ENCODE results near the gene MAPRE2.

GRCh38 chr18:35061804-35062203, 20.6 kb downstream of the MAPRE2 start:
- TF ChIP-seq CTCF (conservative IDR thresholded peaks at IDR 0.05; ENCODE audit: low read depth, low read length) (no peak), EZH2 (IDR thresholded peaks at IDR 0.05; ENCODE audit: borderline replicate concordance, low read depth, low read length, poor library complexity, severe bottlenecking) (no peak)
